Mesothelial cell of epicardium (in vitro differentiated cells): ENCODE data around the gene MAGI1. TPM values are rescaled to one million over a fixed set of nuclear protein-coding genes. Genes with fewer than 3 reads are reported as not detected.
A peak's percentile ranks its signal among the peaks of the same experiment; 100 is the strongest.

Source experiments
- DNase-seq, 2 experiments: peaks; one replicate each; pipeline ENCODE4 v3.0.0; 2021; ENCODE audit warnings: low spot score in 2 of 2; ENCODE audit not compliant: unreplicated experiment in 2 of 2
- H3K27ac Mint-ChIP-seq: 2 replicates; pipeline ENCODE4 v1.8.0; 2021; ENCODE audit warnings: mixed read lengths
- H3K27me3 Mint-ChIP-seq: 2 replicates; pipeline ENCODE4 v1.8.0; 2021; ENCODE audit warnings: low read depth, mixed read lengths
- H3K36me3 Mint-ChIP-seq: 2 replicates; pipeline ENCODE4 v1.8.0; 2021; ENCODE audit warnings: mixed read lengths
- H3K4me1 Mint-ChIP-seq: 2 replicates; pipeline ENCODE4 v1.8.0; 2021; ENCODE audit warnings: mixed read lengths
- H3K4me3 Mint-ChIP-seq: 2 replicates; pipeline ENCODE4 v1.8.0; 2021; ENCODE audit warnings: mild to moderate bottlenecking, moderate library complexity, mixed read lengths
- H3K9me3 Mint-ChIP-seq: 2 replicates; pipeline ENCODE4 v1.8.0; 2021; ENCODE audit warnings: mixed read lengths
- CTCF ChIP-seq: fragments of 200-600 bp; sonication (generic); IDR thresholded peaks from one replicate; pipeline ENCODE4 v1.5.0; 2021; ENCODE audit warnings: antibody characterized with exemption; ENCODE audit not compliant: unreplicated experiment
- total RNA-seq: library from RNA; stranded (reverse); gene quantifications from 3 replicates; pipeline ENCODE4 v1.2.1, GENCODE V29; 2021

Gene MAGI1
- total RNA-seq, 1 donor from 2014 or later: 65.6 TPM

GRCh38 chr3:65344846-65345245, 693.9 kb downstream of the MAGI1 start:
- DNase-seq: no peak
- Mint-ChIP-seq H3K27me3 (peaks cover 13% of the 10 kb centered on the region), H3K4me1 (peaks cover 8% of the 10 kb centered on the region), H3K27ac (no peak overlapping the region), H3K4me3 (no peak overlapping the region), H3K36me3 (no peaks in the 10 kb centered on the region), H3K9me3 (no peaks in the 10 kb centered on the region)
- no peak for TF ChIP-seq CTCF

GRCh38 chr3:65344444-65344843, 694.3 kb downstream of the MAGI1 start:
- H3K4me1 Mint-ChIP-seq: peaks cover 8% of the 10 kb centered on the region
- no peak for DNase-seq
- no peak overlapping the region for H3K27ac Mint-ChIP-seq
- H3K9me3 Mint-ChIP-seq: no peaks in the 10 kb centered on the region
- no peak for TF ChIP-seq CTCF
- H3K27me3 Mint-ChIP-seq: peaks cover 13% of the 10 kb centered on the region
- no peaks in the 10 kb centered on the region for H3K36me3 Mint-ChIP-seq
- H3K4me3 Mint-ChIP-seq: no peak overlapping the region

- Mint-ChIP-seq H3K4me3 (no peak overlapping the region), H3K27me3 (peaks cover 13% of the 10 kb centered on the region), H3K27ac (no peak overlapping the region), H3K4me1 (peaks cover 7% of the 10 kb centered on the region), H3K36me3 (no peaks in the 10 kb centered on the region), H3K9me3 (no peaks in the 10 kb centered on the region)
- DNase-seq: no peak
- TF ChIP-seq CTCF: no peak
These were observed 695.0 kb downstream of the MAGI1 start for GRCh38 chr3:65343736-65344135.

GRCh38 chr3:65343026-65343425, 695.7 kb downstream of the MAGI1 start:
- no peak for DNase-seq
- no peak overlapping the region for H3K4me3 Mint-ChIP-seq
- H3K27ac Mint-ChIP-seq: no peak overlapping the region
- peaks cover 13% of the 10 kb centered on the region for H3K27me3 Mint-ChIP-seq
- H3K9me3 Mint-ChIP-seq: no peaks in the 10 kb centered on the region
- no peaks in the 10 kb centered on the region for H3K4me1 Mint-ChIP-seq
- no peaks in the 10 kb centered on the region for H3K36me3 Mint-ChIP-seq
- no peak for TF ChIP-seq CTCF

GRCh38 chr3:65342084-65342683, 696.5 kb downstream of the MAGI1 start:
- peak; percentile 23 to 58 for DNase-seq
- Mint-ChIP-seq H3K27me3 (peaks cover 13% of the 10 kb centered on the region), H3K9me3 (no peaks in the 10 kb centered on the region)

More at GRCh38 chr3:65342084-65342683, 696.5 kb downstream of the MAGI1 start:
- Mint-ChIP-seq H3K36me3 (no peaks in the 10 kb centered on the region), H3K27ac (no peak overlapping the region), H3K4me1 (no peaks in the 10 kb centered on the region), H3K4me3 (no peak overlapping the region)
- peak; percentile 64 for TF ChIP-seq CTCF
